Astrocyte (in vitro differentiated cells and primary cell): ENCODE measurements around the gene SLC1A7. TPM values are rescaled to one million over a fixed set of nuclear protein-coding genes. Genes with fewer than 3 reads are reported as not detected.

ENCODE experiments used
- DNase-seq: peaks from one replicate; pipeline ENCODE4 v3.0.0-alpha.2; 2010; ENCODE audit warnings: low read depth
- FAIRE-seq: peaks from 2 replicates; lab custom pipeline; 2011; peaks lifted over from hg19 to GRCh38; lab: Jason Lieb, UNC
- H2AFZ ChIP-seq: 2 replicates; pipeline ENCODE4 v1.6.0; 2012; ENCODE audit warnings: low read depth, low read length, inconsistent platforms
- H3K27ac ChIP-seq: 2 replicates; pipeline ENCODE4 v1.5.1; 2011; ENCODE audit warnings: low read depth, low read length, inconsistent platforms
- H3K27me3 ChIP-seq: 2 replicates; pipeline ENCODE4 v1.6.0; 2011; ENCODE audit warnings: low read length, inconsistent platforms; ENCODE audit not compliant: insufficient read depth
- H3K36me3 ChIP-seq: 2 replicates; pipeline ENCODE4 v1.5.1; 2011; ENCODE audit warnings: low read length, inconsistent platforms; ENCODE audit not compliant: insufficient read depth
- H3K4me1 ChIP-seq: 2 replicates; pipeline ENCODE4 v1.5.1; 2011; ENCODE audit warnings: low read length, inconsistent platforms; ENCODE audit not compliant: insufficient read depth
- H3K4me2 ChIP-seq: 2 replicates; pipeline ENCODE4 v1.6.0; 2012; ENCODE audit warnings: low read length, inconsistent platforms
- H3K4me3 ChIP-seq: 2 replicates; pipeline ENCODE4 v1.5.1; 2011; ENCODE audit warnings: low read depth, mild to moderate bottlenecking, low read length, inconsistent platforms; ENCODE audit not compliant: insufficient read depth
- H3K79me2 ChIP-seq: 2 replicates; pipeline ENCODE4 v1.6.0; 2012; ENCODE audit warnings: mild to moderate bottlenecking, low read length, inconsistent platforms; ENCODE audit not compliant: insufficient read depth
- H3K9ac ChIP-seq: 2 replicates; pipeline ENCODE4 v1.6.0; 2012; ENCODE audit warnings: mild to moderate bottlenecking, low read length, inconsistent platforms
- H3K9me3 ChIP-seq: 2 replicates; pipeline ENCODE4 v1.5.1; 2012; ENCODE audit warnings: low read depth, mild to moderate bottlenecking, low read length, inconsistent platforms; ENCODE audit not compliant: insufficient read depth
- H4K20me1 ChIP-seq: 2 replicates; pipeline ENCODE4 v1.6.0; 2012; ENCODE audit warnings: low read length, inconsistent platforms; ENCODE audit not compliant: insufficient read depth
- H3K27ac Mint-ChIP-seq: one replicate; pipeline ENCODE4 v1.8.0; 2021; ENCODE audit warnings: mild to moderate bottlenecking, mixed read lengths; ENCODE audit not compliant: unreplicated experiment
- H3K27me3 Mint-ChIP-seq: one replicate; pipeline ENCODE4 v1.8.0; 2021; ENCODE audit warnings: low read depth, mixed read lengths; ENCODE audit not compliant: unreplicated experiment
- H3K36me3 Mint-ChIP-seq: one replicate; pipeline ENCODE4 v1.8.0; 2021; ENCODE audit warnings: low read depth, mixed read lengths; ENCODE audit not compliant: unreplicated experiment
- H3K4me1 Mint-ChIP-seq: one replicate; pipeline ENCODE4 v1.8.0; 2021; ENCODE audit warnings: low read depth, mixed read lengths; ENCODE audit not compliant: unreplicated experiment
- H3K4me3 Mint-ChIP-seq: one replicate; pipeline ENCODE4 v1.8.0; 2021; ENCODE audit warnings: mild to moderate bottlenecking, moderate library complexity, mixed read lengths; ENCODE audit not compliant: unreplicated experiment
- H3K9me3 Mint-ChIP-seq: one replicate; pipeline ENCODE4 v1.8.0; 2021; ENCODE audit warnings: mild to moderate bottlenecking, mixed read lengths; ENCODE audit not compliant: unreplicated experiment
- EZH2 ChIP-seq: IDR thresholded peaks from 2 replicates; pipeline ENCODE4 v1.6.1; 2012; ENCODE audit warnings: mild to moderate bottlenecking, low read length, inconsistent platforms; ENCODE audit not compliant: insufficient read depth
- total RNA-seq: library from RNA; stranded (reverse); gene quantifications from 2 replicates; pipeline ENCODE4 v1.2.1, GENCODE V29; 2021
- TF ChIP-seq, protein P1 (sequence below): IDR thresholded peaks from 2 replicates; pipeline ENCODE4 v1.5.1; 2011; ENCODE audit warnings: low read depth, mild to moderate bottlenecking, inconsistent platforms, low read length, moderate library complexity; ENCODE audit not compliant: insufficient read depth

SLC1A7 gene
- total RNA-seq, 1 donor from 2014 or later, result not detected

DNA sequence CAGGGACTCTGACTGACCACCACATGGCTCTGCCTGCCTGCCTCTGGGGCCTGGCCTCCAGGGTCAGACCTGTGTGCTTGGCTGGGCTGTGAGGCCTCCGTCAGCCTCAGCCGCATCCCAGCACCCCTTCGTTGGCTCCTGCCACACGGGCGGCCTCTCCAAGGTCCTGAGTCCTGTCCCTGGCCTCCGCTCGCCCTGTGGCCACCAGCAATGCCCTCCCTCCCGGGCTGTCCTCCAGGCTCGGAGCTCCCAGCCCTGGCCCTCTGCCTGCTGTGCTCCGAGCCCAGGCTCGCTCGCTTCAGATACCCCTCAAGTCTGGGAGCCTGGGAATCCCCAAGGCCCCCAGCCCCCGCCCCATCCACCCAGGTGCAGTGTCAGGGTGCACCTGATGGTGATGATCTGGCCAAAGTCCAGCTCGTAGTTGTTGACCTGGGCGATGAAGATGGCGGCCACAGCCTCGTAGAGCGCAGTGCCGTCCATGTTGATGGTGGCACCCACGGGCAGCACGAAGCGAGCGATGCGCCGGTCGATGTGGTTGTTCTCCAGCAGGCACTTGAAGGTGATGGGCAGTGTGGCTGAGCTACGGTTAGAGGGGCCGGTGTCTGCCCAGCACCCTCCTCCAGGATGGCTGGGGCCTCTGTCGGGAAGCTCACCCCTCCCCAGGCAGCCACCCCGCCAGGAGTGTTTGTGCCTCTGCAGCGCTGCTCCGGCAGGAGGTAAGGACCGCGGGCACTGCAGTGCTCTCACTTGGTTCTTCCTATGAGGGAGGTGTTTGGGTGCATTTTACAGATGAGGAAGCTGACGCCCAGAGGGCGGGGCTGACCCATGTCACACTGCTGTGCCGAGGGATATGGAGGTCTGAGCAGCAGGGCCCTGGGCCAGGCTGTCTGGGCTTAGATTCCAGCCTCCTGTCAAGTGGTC lies 52.0 kb downstream of the SLC1A7 start:
- Histone ChIP-seq H3K4me2 (no peak overlapping the region), H4K20me1 (no peaks in the 10 kb centered on the region), H3K27me3 (no peaks in the 10 kb centered on the region), H3K4me3 (no peak overlapping the region), H3K4me1 (no peaks in the 10 kb centered on the region), H3K9ac (no peak overlapping the region), H3K36me3 (no peaks in the 10 kb centered on the region), H3K79me2 (no peaks in the 10 kb centered on the region), H3K27ac (no peak overlapping the region), H2AFZ (no peak overlapping the region), H3K9me3 (peaks cover 3% of the 10 kb centered on the region)
- Mint-ChIP-seq H3K36me3 (no peaks in the 10 kb centered on the region), H3K4me1 (peaks cover 5% of the 10 kb centered on the region), H3K9me3 (no peaks in the 10 kb centered on the region), H3K4me3 (no peak overlapping the region), H3K27me3 (peaks cover 14% of the 10 kb centered on the region), H3K27ac (no peak overlapping the region)
- DNase-seq (no peak), FAIRE-seq (no peak)
- no peak for TF ChIP-seq EZH2
- TF ChIP-seq, protein P1, sequence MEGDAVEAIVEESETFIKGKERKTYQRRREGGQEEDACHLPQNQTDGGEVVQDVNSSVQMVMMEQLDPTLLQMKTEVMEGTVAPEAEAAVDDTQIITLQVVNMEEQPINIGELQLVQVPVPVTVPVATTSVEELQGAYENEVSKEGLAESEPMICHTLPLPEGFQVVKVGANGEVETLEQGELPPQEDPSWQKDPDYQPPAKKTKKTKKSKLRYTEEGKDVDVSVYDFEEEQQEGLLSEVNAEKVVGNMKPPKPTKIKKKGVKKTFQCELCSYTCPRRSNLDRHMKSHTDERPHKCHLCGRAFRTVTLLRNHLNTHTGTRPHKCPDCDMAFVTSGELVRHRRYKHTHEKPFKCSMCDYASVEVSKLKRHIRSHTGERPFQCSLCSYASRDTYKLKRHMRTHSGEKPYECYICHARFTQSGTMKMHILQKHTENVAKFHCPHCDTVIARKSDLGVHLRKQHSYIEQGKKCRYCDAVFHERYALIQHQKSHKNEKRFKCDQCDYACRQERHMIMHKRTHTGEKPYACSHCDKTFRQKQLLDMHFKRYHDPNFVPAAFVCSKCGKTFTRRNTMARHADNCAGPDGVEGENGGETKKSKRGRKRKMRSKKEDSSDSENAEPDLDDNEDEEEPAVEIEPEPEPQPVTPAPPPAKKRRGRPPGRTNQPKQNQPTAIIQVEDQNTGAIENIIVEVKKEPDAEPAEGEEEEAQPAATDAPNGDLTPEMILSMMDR, result no peak

DNA sequence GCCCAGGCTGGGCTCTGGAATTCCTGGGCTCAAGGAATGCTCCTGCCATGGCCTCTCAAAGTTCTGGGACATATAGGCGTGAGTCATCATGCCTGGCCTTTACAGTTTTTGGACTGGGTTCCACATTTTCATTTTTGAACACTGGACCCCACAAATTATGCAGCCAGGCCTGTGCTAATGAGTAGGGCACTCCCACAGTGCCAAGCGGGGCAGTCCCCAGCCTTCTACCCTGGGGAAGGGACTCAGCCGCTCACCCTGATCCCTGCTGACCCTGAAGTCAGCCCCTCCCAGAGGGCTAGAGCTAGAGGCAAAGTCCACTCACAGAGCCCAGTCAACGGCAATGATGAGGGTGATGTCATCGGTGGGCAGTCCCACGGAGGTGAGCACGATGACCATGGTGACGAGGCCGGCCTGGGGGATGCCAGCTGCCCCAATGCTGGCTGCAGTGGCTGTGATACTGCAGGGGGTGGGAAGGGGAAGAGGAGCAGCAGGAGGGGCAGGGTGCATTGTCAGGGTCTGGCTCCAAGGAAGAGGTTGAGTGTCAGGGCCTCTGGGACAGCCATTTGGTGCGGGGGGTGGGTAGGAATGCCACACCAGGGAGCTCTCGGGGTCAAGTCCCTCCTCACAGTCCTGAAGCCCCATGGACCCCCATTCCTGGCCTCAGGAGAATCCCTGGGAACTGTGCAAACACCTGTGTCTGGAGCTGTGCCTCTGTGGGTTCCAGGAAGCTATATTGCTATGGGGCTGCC lies 52.8 kb downstream of the SLC1A7 start:
- Histone ChIP-seq H3K9me3 (no peaks in the 10 kb centered on the region), H3K27ac (no peak overlapping the region), H4K20me1 (no peaks in the 10 kb centered on the region), H3K79me2 (no peaks in the 10 kb centered on the region), H3K36me3 (no peaks in the 10 kb centered on the region), H2AFZ (no peak overlapping the region), H3K27me3 (no peaks in the 10 kb centered on the region), H3K9ac (no peak overlapping the region), H3K4me2 (no peak overlapping the region), H3K4me3 (no peak overlapping the region), H3K4me1 (no peaks in the 10 kb centered on the region)
- no peak for TF ChIP-seq EZH2
- TF ChIP-seq, protein P1, result no peak
- H3K4me1 Mint-ChIP-seq, result peaks cover 6% of the 10 kb centered on the region
- DNase-seq (no peak), FAIRE-seq (no peak)
- no peaks in the 10 kb centered on the region for H3K36me3 Mint-ChIP-seq
- H3K27ac Mint-ChIP-seq, result no peak overlapping the region
- no peaks in the 10 kb centered on the region for H3K9me3 Mint-ChIP-seq
- H3K27me3 Mint-ChIP-seq, result peaks cover 16% of the 10 kb centered on the region
- no peak overlapping the region for H3K4me3 Mint-ChIP-seq
